Measurements from ENCODE around the gene SERPINC1.

DNA sequence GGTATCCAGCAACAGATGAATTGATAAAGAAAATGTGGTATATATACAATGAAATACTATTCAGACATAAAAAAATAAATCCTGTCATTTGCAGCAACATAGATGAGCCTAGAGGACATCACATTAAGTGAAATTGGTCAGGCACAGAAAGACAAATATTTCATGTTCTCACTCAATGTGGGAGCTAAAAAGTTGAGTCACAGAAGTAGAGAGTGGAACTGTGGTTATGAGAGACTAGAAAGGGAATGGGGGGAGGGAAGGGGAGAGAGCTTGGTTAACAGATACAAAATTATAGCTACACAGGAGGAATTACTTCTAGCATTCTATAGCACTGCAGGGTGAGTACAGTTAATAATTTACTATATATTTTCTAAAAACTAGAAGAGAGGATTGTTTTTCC is 37.1 kb upstream of the SERPINC1 start:
- TF ChIP-seq CTCF (IDR thresholded peaks at IDR 0.05; ENCODE audit: low read depth, low read length): no peak
- TF ChIP-seq EZH2phosphoT487 (IDR thresholded peaks at IDR 0.05; ENCODE audit: low read depth): no peak
